ENCODE results near the gene CHRNA4.

The CHRNA4 gene

GRCh38 chr20:63372971-63373885 lies 12.1 kb upstream of the CHRNA4 start:
- no peaks in the 10 kb centered on the region for H3K36me3 ChIP-seq (ENCODE audit: control insufficient read depth, insufficient read depth, low read length)
- TF ChIP-seq CTCF (IDR thresholded peaks at IDR 0.05; ENCODE audit: insufficient read depth, low read length, poor library complexity, severe bottlenecking) = no peak
- no peak overlapping the region for H3K4me3 ChIP-seq (replicated peaks; ENCODE audit: low read depth, low read length)
- no peak for DNase-seq (ENCODE audit: extremely low read depth, insufficient read length)
- H3K27me3 ChIP-seq (replicated peaks; ENCODE audit: control insufficient read depth, insufficient read depth, low read length) = no peaks in the 10 kb centered on the region; the same call in 1 of the 2 replicates

GRCh38 chr20:63371291-63371865 lies 10.2 kb upstream of the CHRNA4 start:
- no peak for TF ChIP-seq CTCF (IDR thresholded peaks at IDR 0.05; ENCODE audit: insufficient read depth, low read length, poor library complexity, severe bottlenecking)
- no peak overlapping the region for H3K4me3 ChIP-seq (replicated peaks; ENCODE audit: low read depth, low read length)
- DNase-seq (ENCODE audit: extremely low read depth, insufficient read length) = no peak
- no peaks in the 10 kb centered on the region for H3K36me3 ChIP-seq (ENCODE audit: control insufficient read depth, insufficient read depth, low read length)
- H3K27me3 ChIP-seq (replicated peaks; ENCODE audit: control insufficient read depth, insufficient read depth, low read length) = no peaks in the 10 kb centered on the region; the same call in 1 of the 2 replicates

GRCh38 chr20:63370618-63371187 lies 9.6 kb upstream of the CHRNA4 start:
- no peak for DNase-seq (ENCODE audit: extremely low read depth, insufficient read length)
- no peak for TF ChIP-seq CTCF (IDR thresholded peaks at IDR 0.05; ENCODE audit: insufficient read depth, low read length, poor library complexity, severe bottlenecking)
- H3K36me3 ChIP-seq (ENCODE audit: control insufficient read depth, insufficient read depth, low read length) = no peaks in the 10 kb centered on the region
- no peak overlapping the region for H3K4me3 ChIP-seq (replicated peaks; ENCODE audit: low read depth, low read length)
- no peaks in the 10 kb centered on the region; the same call in 1 of the 2 replicates for H3K27me3 ChIP-seq (replicated peaks; ENCODE audit: control insufficient read depth, insufficient read depth, low read length)

- TF ChIP-seq CTCF (IDR thresholded peaks at IDR 0.05; ENCODE audit: insufficient read depth, low read length, poor library complexity, severe bottlenecking) = no peak
- no peaks in the 10 kb centered on the region; the same call in 1 of the 2 replicates for H3K27me3 ChIP-seq (replicated peaks; ENCODE audit: control insufficient read depth, insufficient read depth, low read length)
Measured at GRCh38 chr20:63369724-63370617, 8.8 kb upstream of the CHRNA4 start.

GRCh38 chr20:63369024-63369530 lies 7.9 kb upstream of the CHRNA4 start:
- no peak overlapping the region for H3K4me3 ChIP-seq (replicated peaks; ENCODE audit: low read depth, low read length)
- no peaks in the 10 kb centered on the region for H3K36me3 ChIP-seq (ENCODE audit: control insufficient read depth, insufficient read depth, low read length)
- TF ChIP-seq CTCF (IDR thresholded peaks at IDR 0.05; ENCODE audit: insufficient read depth, low read length, poor library complexity, severe bottlenecking) = no peak
- no peaks in the 10 kb centered on the region; the same call in 1 of the 2 replicates for H3K27me3 ChIP-seq (replicated peaks; ENCODE audit: control insufficient read depth, insufficient read depth, low read length)
- DNase-seq (ENCODE audit: extremely low read depth, insufficient read length) = no peak

More at GRCh38 chr20:63369724-63370617, 8.8 kb upstream of the CHRNA4 start:
- Histone ChIP-seq H3K4me3 (replicated peaks; ENCODE audit: low read depth, low read length) (no peak overlapping the region), H3K36me3 (ENCODE audit: control insufficient read depth, insufficient read depth, low read length) (no peaks in the 10 kb centered on the region)
- no peak for DNase-seq (ENCODE audit: extremely low read depth, insufficient read length)
